Calu3 (cell line): Measurements from ENCODE around the gene ATP6V1C2. TPM values are rescaled to one million over a fixed set of nuclear protein-coding genes. Genes with fewer than 3 reads are reported as not detected.

Experiments used
- Bru-seq: library from RNA; stranded (reverse); fragments of 400-500 nt; gene quantifications from one replicate; lab custom pipeline; 2021; lab: Mats Ljungman, UMichigan
- BruChase-seq, 2 experiments: library from RNA; stranded (reverse); fragments of 400-500 nt; gene quantifications; one replicate each; lab custom pipeline; 2021; lab: Mats Ljungman, UMichigan
- BruUV-seq: library from RNA; stranded (reverse); fragments of 400-500 nt; replicated peaks from 2 replicates; lab custom pipeline; 2021; lab: Mats Ljungman, UMichigan
- CTCF ChIA-PET: fragments of 300-600 bp; sonication (Branson Sonifier 250); formaldehyde crosslinking; loops from one replicate; lab custom pipeline; 2022; ENCODE audit warnings: antibody characterized with exemption; lab: Charles Lee
- DNase-seq: peaks from one replicate; pipeline ENCODE4 v3.0.0; 2022
- H3K27ac Mint-ChIP-seq: one replicate; pipeline ENCODE4 v1.8.0; 2022; ENCODE audit warnings: mixed read lengths; ENCODE audit not compliant: unreplicated experiment
- H3K27me3 Mint-ChIP-seq: one replicate; pipeline ENCODE4 v1.8.0; 2022; ENCODE audit warnings: mixed read lengths; ENCODE audit not compliant: unreplicated experiment
- H3K36me3 Mint-ChIP-seq: one replicate; pipeline ENCODE4 v1.8.0; 2022; ENCODE audit warnings: mild to moderate bottlenecking, moderate library complexity, mixed read lengths; ENCODE audit not compliant: insufficient read depth, unreplicated experiment
- H3K4me1 Mint-ChIP-seq: one replicate; pipeline ENCODE4 v1.8.0; 2022; ENCODE audit warnings: mild to moderate bottlenecking, low read depth, mixed read lengths; ENCODE audit not compliant: unreplicated experiment
- H3K4me3 Mint-ChIP-seq: one replicate; pipeline ENCODE4 v1.8.0; 2022; ENCODE audit warnings: mild to moderate bottlenecking, low read depth, moderate library complexity, mixed read lengths; ENCODE audit not compliant: unreplicated experiment
- H3K9me3 Mint-ChIP-seq: one replicate; pipeline ENCODE4 v1.8.0; 2022; ENCODE audit warnings: low read depth, mixed read lengths; ENCODE audit not compliant: unreplicated experiment
- CTCF ChIP-seq: fragments of 200-600 bp; IDR thresholded peaks from one replicate; pipeline ENCODE4 v1.8.0; 2022; ENCODE audit warnings: antibody characterized with exemption; ENCODE audit not compliant: unreplicated experiment
- intact Hi-C: fragments of 100-400 bp; cut with micrococcal nuclease; formaldehyde crosslinking; loops from one replicate; pipeline ENCODE4 v1.10.0; 2022; ENCODE audit not compliant: unreplicated experiment
- long read RNA-seq: library from polyadenylated mRNA; stranded (forward); transcript quantifications from one replicate; pipeline ENCODE4 v2.0.0, GENCODE V29; 2022
- total RNA-seq: library from RNA; stranded (reverse); gene quantifications from 2 replicates; pipeline ENCODE4 v1.2.3, GENCODE V29; 2022

The ATP6V1C2 gene
- 0.28 and 0.61 TPM in 2 replicates for total RNA-seq
- Bru-seq, nascent RNA: percentile 11 among the genes with signal in this experiment
- BruChase-seq, experiment 1, labeled RNA remaining after a 6-hour chase: percentile 8 among the genes with signal in this experiment
- BruChase-seq, experiment 2, labeled RNA remaining after a 2-hour chase: percentile 5 among the genes with signal in this experiment
- long read RNA-seq: 0 reads

GRCh38 chr2:10721396-10722251 lies at the start of gene ATP6V1C2:
TSS of gene ATP6V1C2 (plus strand) at chr2:10721630. CDS start at chr2:10722850, 1,220 bp downstream.
- H3K4me1 Mint-ChIP-seq: peaks cover 16% of the 10 kb centered on the region
- no peak within 1 kb of the TSS for H3K27ac Mint-ChIP-seq
- no peaks in the 10 kb centered on the region for H3K9me3 Mint-ChIP-seq
- CTCF ChIA-PET: interaction anchor here (0.9 kb wide), 1 partner anchor 12 kb away, joined by 3 read pairs; no protein-coding TSS in a partner anchor
- TF ChIP-seq CTCF: no peak
- intact Hi-C loops: no loop called here
- no TSS peak for BruUV-seq
- no peaks in the 10 kb centered on the region for H3K36me3 Mint-ChIP-seq
- peaks cover 53% of the 10 kb centered on the region for H3K27me3 Mint-ChIP-seq
- peak; percentile 66 for DNase-seq
- peak within 1 kb of the TSS; percentile 69 for H3K4me3 Mint-ChIP-seq

GRCh38 chr2:10675131-10675530 lies 46.3 kb upstream of the ATP6V1C2 start:
- H3K27me3 Mint-ChIP-seq: no peaks in the 10 kb centered on the region
- H3K9me3 Mint-ChIP-seq: no peaks in the 10 kb centered on the region
- intact Hi-C loops: no loop called here
- no peak overlapping the region for H3K4me3 Mint-ChIP-seq
- no TSS peak for BruUV-seq
- CTCF ChIA-PET: no interaction called here
- peaks cover 7% of the 10 kb centered on the region for H3K36me3 Mint-ChIP-seq
- TF ChIP-seq CTCF: no peak
- no peak overlapping the region for H3K27ac Mint-ChIP-seq
- DNase-seq: no peak
- no peaks in the 10 kb centered on the region for H3K4me1 Mint-ChIP-seq

GRCh38 chr2:10678225-10678624 lies 43.2 kb upstream of the ATP6V1C2 start:
- Mint-ChIP-seq H3K9me3 (no peaks in the 10 kb centered on the region), H3K27me3 (no peaks in the 10 kb centered on the region), H3K4me1 (no peaks in the 10 kb centered on the region), H3K36me3 (peaks cover 8% of the 10 kb centered on the region), H3K27ac (no peak overlapping the region), H3K4me3 (no peak overlapping the region)
- no peak for DNase-seq
- intact Hi-C loops: no loop called here
- BruUV-seq: no TSS peak
- TF ChIP-seq CTCF: peak; percentile 28
- CTCF ChIA-PET: no interaction called here

GRCh38 chr2:10680214-10680613 lies 41.2 kb upstream of the ATP6V1C2 start:
- H3K4me3 Mint-ChIP-seq: no peak overlapping the region
- intact Hi-C loops: no loop called here

More at GRCh38 chr2:10680214-10680613, 41.2 kb upstream of the ATP6V1C2 start:
- peaks cover 5% of the 10 kb centered on the region for H3K36me3 Mint-ChIP-seq
- no peaks in the 10 kb centered on the region for H3K9me3 Mint-ChIP-seq
- no peak for TF ChIP-seq CTCF
- DNase-seq: no peak
- no peak overlapping the region for H3K27ac Mint-ChIP-seq
- CTCF ChIA-PET: no interaction called here
- no TSS peak for BruUV-seq
- H3K4me1 Mint-ChIP-seq: no peaks in the 10 kb centered on the region
- no peaks in the 10 kb centered on the region for H3K27me3 Mint-ChIP-seq
